Memory B cell (primary cell): ENCODE data around the gene GPT2.

Experiments
- ATAC-seq: fragments of 150-1000 bp; cut with Tn5 transposase; 2 replicates; pipeline ENCODE4 v1.10.0; 2021; ENCODE audit warnings: low read depth, mild to moderate bottlenecking, moderate library complexity
- DNase-seq, 2 donors: peaks; one replicate each; pipeline ENCODE4 v3.0.0; 2022; ENCODE audit warnings: low spot score in 2 of 2
- H3K27ac Mint-ChIP-seq: one replicate; pipeline ENCODE4 v1.8.0; 2022; ENCODE audit warnings: mild to moderate bottlenecking, moderate library complexity, mixed read lengths
- H3K27me3 Mint-ChIP-seq: one replicate; pipeline ENCODE4 v1.8.0; 2022; ENCODE audit warnings: mixed read lengths
- H3K36me3 Mint-ChIP-seq: one replicate; pipeline ENCODE4 v1.8.0; 2022; ENCODE audit warnings: mild to moderate bottlenecking, mixed read lengths
- H3K4me1 Mint-ChIP-seq: one replicate; pipeline ENCODE4 v1.8.0; 2022; ENCODE audit warnings: mixed read lengths
- H3K4me3 Mint-ChIP-seq: one replicate; pipeline ENCODE4 v1.8.0; 2022; ENCODE audit warnings: mild to moderate bottlenecking, moderate library complexity, mixed read lengths
- H3K9me3 Mint-ChIP-seq: one replicate; pipeline ENCODE4 v1.8.0; 2022; ENCODE audit warnings: mixed read lengths

The GPT2 gene

GRCh38 chr16:46883353-46883689 lies 841 bp upstream of the GPT2 start:
- peak overlapping the region; percentile 85 for H3K4me3 Mint-ChIP-seq
- DNase-seq = no peak
- peak overlapping the region; percentile 68 for H3K27ac Mint-ChIP-seq
- peaks cover 14% of the 10 kb centered on the region for H3K4me1 Mint-ChIP-seq
- no peaks in the 10 kb centered on the region for H3K9me3 Mint-ChIP-seq
- H3K36me3 Mint-ChIP-seq = no peaks in the 10 kb centered on the region
- H3K27me3 Mint-ChIP-seq = peaks cover 1% of the 10 kb centered on the region
- peak; percentile 3 for ATAC-seq

GRCh38 chr16:46884513-46885293 lies 541 bp downstream of the GPT2 start:
- H3K27ac Mint-ChIP-seq = no peak overlapping the region
- no peaks in the 10 kb centered on the region for H3K9me3 Mint-ChIP-seq
- H3K36me3 Mint-ChIP-seq = no peaks in the 10 kb centered on the region

GRCh38 chr16:46885960-46886763 lies 2.0 kb downstream of the GPT2 start:
- H3K27me3 Mint-ChIP-seq = peaks cover 1% of the 10 kb centered on the region
- H3K9me3 Mint-ChIP-seq = no peaks in the 10 kb centered on the region
- no peak overlapping the region for H3K4me3 Mint-ChIP-seq
- DNase-seq (no peak), ATAC-seq (no peak)
- H3K27ac Mint-ChIP-seq = no peak overlapping the region
- peaks cover 19% of the 10 kb centered on the region for H3K4me1 Mint-ChIP-seq
- no peaks in the 10 kb centered on the region for H3K36me3 Mint-ChIP-seq

More at GRCh38 chr16:46884513-46885293, 541 bp downstream of the GPT2 start:
- H3K27me3 Mint-ChIP-seq = peaks cover 1% of the 10 kb centered on the region
- ATAC-seq (peak; percentile 25), DNase-seq (peak; percentile 5 to 15)
- peaks cover 16% of the 10 kb centered on the region for H3K4me1 Mint-ChIP-seq
- H3K4me3 Mint-ChIP-seq = peak overlapping the region; percentile 85

- DNase-seq (no peak), ATAC-seq (no peak)
- Mint-ChIP-seq H3K4me3 (no peak overlapping the region), H3K36me3 (no peaks in the 10 kb centered on the region), H3K27me3 (peaks cover 1% of the 10 kb centered on the region), H3K9me3 (no peaks in the 10 kb centered on the region), H3K4me1 (peaks cover 19% of the 10 kb centered on the region), H3K27ac (no peak overlapping the region)
These were observed 2.8 kb downstream of the GPT2 start for GRCh38 chr16:46886764-46887523.

- ATAC-seq (no peak), DNase-seq (no peak)
- Mint-ChIP-seq H3K27me3 (peaks cover 1% of the 10 kb centered on the region), H3K36me3 (no peaks in the 10 kb centered on the region), H3K4me1 (peaks cover 17% of the 10 kb centered on the region), H3K9me3 (no peaks in the 10 kb centered on the region), H3K4me3 (no peak overlapping the region), H3K27ac (no peak overlapping the region)
These were observed 3.3 kb downstream of the GPT2 start for GRCh38 chr16:46887524-46887854.

- ATAC-seq (no peak), DNase-seq (no peak)
- H3K4me3 Mint-ChIP-seq = no peak overlapping the region
- no peaks in the 10 kb centered on the region for H3K36me3 Mint-ChIP-seq
- H3K9me3 Mint-ChIP-seq = no peaks in the 10 kb centered on the region
- H3K27ac Mint-ChIP-seq = no peak overlapping the region
- peaks cover 10% of the 10 kb centered on the region for H3K4me1 Mint-ChIP-seq
- H3K27me3 Mint-ChIP-seq = peaks cover 1% of the 10 kb centered on the region
These were observed 5.2 kb downstream of the GPT2 start for GRCh38 chr16:46889245-46889941.

- no peaks in the 10 kb centered on the region for H3K9me3 Mint-ChIP-seq
- H3K4me1 Mint-ChIP-seq = peaks cover 10% of the 10 kb centered on the region
- ATAC-seq (peak; percentile 53), DNase-seq (no peak)
- H3K27ac Mint-ChIP-seq = peak overlapping the region; percentile 67
- no peak overlapping the region for H3K4me3 Mint-ChIP-seq
- H3K27me3 Mint-ChIP-seq = peaks cover 1% of the 10 kb centered on the region
- H3K36me3 Mint-ChIP-seq = no peaks in the 10 kb centered on the region
These were observed 5.8 kb downstream of the GPT2 start for GRCh38 chr16:46889942-46890300.

- Mint-ChIP-seq H3K27me3 (no peaks in the 10 kb centered on the region), H3K4me1 (peaks cover 7% of the 10 kb centered on the region), H3K27ac (no peak overlapping the region), H3K9me3 (no peaks in the 10 kb centered on the region), H3K36me3 (no peaks in the 10 kb centered on the region), H3K4me3 (no peak overlapping the region)
- ATAC-seq (no peak), DNase-seq (no peak)
These were observed 7.7 kb downstream of the GPT2 start for GRCh38 chr16:46891910-46892309.

GRCh38 chr16:46894036-46894672 lies 10.0 kb downstream of the GPT2 start:
- peaks cover 2% of the 10 kb centered on the region for H3K36me3 Mint-ChIP-seq
- H3K9me3 Mint-ChIP-seq = no peaks in the 10 kb centered on the region
- peaks cover 7% of the 10 kb centered on the region for H3K4me1 Mint-ChIP-seq
- no peak overlapping the region for H3K4me3 Mint-ChIP-seq
- DNase-seq (no peak), ATAC-seq (no peak)
- H3K27ac Mint-ChIP-seq = no peak overlapping the region
- no peaks in the 10 kb centered on the region for H3K27me3 Mint-ChIP-seq

GRCh38 chr16:46895399-46896313 lies 11.5 kb downstream of the GPT2 start:
- ATAC-seq = no peak
- Mint-ChIP-seq H3K4me3 (no peak overlapping the region), H3K36me3 (peaks cover 2% of the 10 kb centered on the region), H3K27ac (no peak overlapping the region), H3K4me1 (peaks cover 2% of the 10 kb centered on the region), H3K9me3 (no peaks in the 10 kb centered on the region), H3K27me3 (no peaks in the 10 kb centered on the region)
- no peak for DNase-seq

GRCh38 chr16:46896314-46896968 lies 12.3 kb downstream of the GPT2 start:
- Mint-ChIP-seq H3K4me1 (peaks cover 2% of the 10 kb centered on the region), H3K36me3 (peaks cover 2% of the 10 kb centered on the region), H3K27ac (no peak overlapping the region), H3K4me3 (no peak overlapping the region), H3K9me3 (no peaks in the 10 kb centered on the region), H3K27me3 (no peaks in the 10 kb centered on the region)
- DNase-seq (no peak), ATAC-seq (no peak)

- H3K36me3 Mint-ChIP-seq = peaks cover 2% of the 10 kb centered on the region
- no peak for ATAC-seq
- peaks cover 2% of the 10 kb centered on the region for H3K4me1 Mint-ChIP-seq
These were observed 13.3 kb downstream of the GPT2 start for GRCh38 chr16:46897471-46897870.

More at GRCh38 chr16:46897471-46897870, 13.3 kb downstream of the GPT2 start:
- Mint-ChIP-seq H3K9me3 (no peaks in the 10 kb centered on the region), H3K4me3 (no peak overlapping the region), H3K27me3 (no peaks in the 10 kb centered on the region), H3K27ac (no peak overlapping the region)
- DNase-seq = no peak
